Hepatocyte (in vitro differentiated cells): Measurements from ENCODE around the gene JPH2.

Experiments
- EZH2 ChIP-seq: fragments of 200-600 bp; sonication (generic); IDR thresholded peaks from 2 replicates; pipeline ENCODE4 v1.6.1; 2016; ENCODE audit warnings: antibody characterized with exemption, mild to moderate bottlenecking, borderline replicate concordance
- EZH2phosphoT487 ChIP-seq: fragments of 200-600 bp; sonication (generic); IDR thresholded peaks from one replicate; pipeline ENCODE4 v1.6.1; 2018; ENCODE audit warnings: antibody characterized with exemption, mild to moderate bottlenecking, low read depth, moderate library complexity; ENCODE audit not compliant: unreplicated experiment, severe bottlenecking
- TF ChIP-seq, protein P1 (sequence below): fragments of 200-600 bp; sonication (generic); IDR thresholded peaks from 2 replicates; pipeline ENCODE4 v1.5.1; 2016; ENCODE audit warnings: antibody characterized with exemption, mild to moderate bottlenecking; ENCODE audit not compliant: poor library complexity

DNA sequence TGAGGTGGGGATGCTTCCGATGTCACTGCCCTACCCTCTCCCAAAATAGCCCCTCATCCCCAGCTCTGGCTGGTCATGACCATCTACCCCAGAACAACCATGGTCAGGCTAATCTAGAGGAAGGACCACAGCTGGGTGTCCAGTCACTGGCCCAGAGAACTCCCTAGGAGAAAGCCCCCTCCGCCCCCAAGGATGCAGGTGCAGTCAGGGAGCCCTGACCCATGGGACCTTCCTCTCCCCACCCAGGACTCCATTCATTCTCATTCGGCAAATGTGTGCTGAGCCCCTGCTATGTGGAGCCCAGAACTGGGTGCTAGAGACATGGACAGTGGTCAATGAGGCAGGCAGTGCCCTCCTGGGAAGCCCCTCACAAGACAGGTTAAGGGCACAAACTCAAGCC, 60.5 kb downstream of the JPH2 start:
- TF ChIP-seq, protein P1, sequence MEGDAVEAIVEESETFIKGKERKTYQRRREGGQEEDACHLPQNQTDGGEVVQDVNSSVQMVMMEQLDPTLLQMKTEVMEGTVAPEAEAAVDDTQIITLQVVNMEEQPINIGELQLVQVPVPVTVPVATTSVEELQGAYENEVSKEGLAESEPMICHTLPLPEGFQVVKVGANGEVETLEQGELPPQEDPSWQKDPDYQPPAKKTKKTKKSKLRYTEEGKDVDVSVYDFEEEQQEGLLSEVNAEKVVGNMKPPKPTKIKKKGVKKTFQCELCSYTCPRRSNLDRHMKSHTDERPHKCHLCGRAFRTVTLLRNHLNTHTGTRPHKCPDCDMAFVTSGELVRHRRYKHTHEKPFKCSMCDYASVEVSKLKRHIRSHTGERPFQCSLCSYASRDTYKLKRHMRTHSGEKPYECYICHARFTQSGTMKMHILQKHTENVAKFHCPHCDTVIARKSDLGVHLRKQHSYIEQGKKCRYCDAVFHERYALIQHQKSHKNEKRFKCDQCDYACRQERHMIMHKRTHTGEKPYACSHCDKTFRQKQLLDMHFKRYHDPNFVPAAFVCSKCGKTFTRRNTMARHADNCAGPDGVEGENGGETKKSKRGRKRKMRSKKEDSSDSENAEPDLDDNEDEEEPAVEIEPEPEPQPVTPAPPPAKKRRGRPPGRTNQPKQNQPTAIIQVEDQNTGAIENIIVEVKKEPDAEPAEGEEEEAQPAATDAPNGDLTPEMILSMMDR = no peak
- no peak for TF ChIP-seq EZH2
- TF ChIP-seq EZH2phosphoT487 = no peak
